K562 (cell line): ENCODE results near the gene RHPN2. TPM values are rescaled to one million over a fixed set of nuclear protein-coding genes. Genes with fewer than 3 reads are reported as not detected.

Source experiments
- BRF2 ChIP-seq: IDR thresholded peaks from 3 replicates; pipeline ENCODE4 v1.6.1; 2011; ENCODE audit warnings: borderline replicate concordance, mild to moderate bottlenecking; ENCODE audit not compliant: insufficient read length, insufficient read depth
- CREB3L1 ChIP-seq: fragments of 450-650 bp; IDR thresholded peaks from 2 replicates; pipeline ENCODE4 v1.6.1; 2014; ENCODE audit warnings: low read depth, mild to moderate bottlenecking, moderate library complexity, borderline replicate concordance
- CREB5 ChIP-seq: fragments of 250-450 bp; sonication (Bioruptor Pico); IDR thresholded peaks from 2 replicates; pipeline ENCODE4 v1.5.0; 2020; ENCODE audit warnings: mild to moderate bottlenecking
- E2F8 ChIP-seq: fragments of 450-650 bp; IDR thresholded peaks from 2 replicates; pipeline ENCODE4 v1.7.1; 2018; ENCODE audit warnings: mild to moderate bottlenecking, low read depth; ENCODE audit not compliant: partially characterized antibody
- GTF2A2 ChIP-seq: IDR thresholded peaks from 2 replicates; pipeline ENCODE4 v1.6.1; 2016; ENCODE audit warnings: mild to moderate bottlenecking, missing genetic modification characterization, missing compliant biosample characterization
- MBD2 ChIP-seq: sonication (generic); IDR thresholded peaks from 2 replicates; pipeline ENCODE4 v1.6.1; 2016; ENCODE audit warnings: low read depth, borderline replicate concordance
- MTA3 ChIP-seq: fragments of 450-650 bp; formaldehyde crosslinking; IDR thresholded peaks from 2 replicates; pipeline ENCODE4 v1.6.1; 2017; ENCODE audit warnings: mild to moderate bottlenecking, borderline replicate concordance
- MYBL2 ChIP-seq, 2 experiments: fragments of 450-650 bp in 1 of 2; sonication (generic) in 1 of 2; formaldehyde crosslinking in 1 of 2; IDR thresholded peaks; 2 replicates each; pipeline versions ENCODE4 v1.6.1 to v1.8.1; 2017 to 2022; ENCODE audit warnings: borderline replicate concordance in 1 of 2, inconsistent platforms in 1 of 2, low read depth in 1 of 2, mild to moderate bottlenecking in 1 of 2, missing genetic modification reagents in 1 of 2, moderate library complexity in 1 of 2
- NFATC3 ChIP-seq: fragments of 450-650 bp; IDR thresholded peaks from 2 replicates; pipeline ENCODE4 v1.6.1; 2017; ENCODE audit warnings: mild to moderate bottlenecking
- NR3C1 ChIP-seq: sonication (generic); formaldehyde crosslinking; IDR thresholded peaks from 2 replicates; pipeline ENCODE4 v1.8.1; 2022; ENCODE audit warnings: missing genetic modification reagents
- NRF1 ChIP-seq, 2 experiments: fragments of 450-650 bp; IDR thresholded peaks in 1 of 2; conservative IDR thresholded peaks in 1 of 2; 2 replicates each; pipeline ENCODE4 v1.6.1; 2014; ENCODE audit warnings: mild to moderate bottlenecking in 2 of 2
- PCBP2 ChIP-seq: fragments of 200-400 bp; formaldehyde crosslinking; IDR thresholded peaks from 2 replicates; pipeline ENCODE4 v1.6.1; 2018; ENCODE audit warnings: low read length, low read depth, mild to moderate bottlenecking, moderate library complexity; ENCODE audit not compliant: poor library complexity, severe bottlenecking
- POLR2B ChIP-seq: fragments of 450-650 bp; IDR thresholded peaks from 2 replicates; pipeline ENCODE4 v1.6.1; 2018; ENCODE audit warnings: low read depth; ENCODE audit not compliant: partially characterized antibody
- TEAD4 ChIP-seq, 2 experiments: sonication (generic) in 1 of 2; formaldehyde crosslinking in 1 of 2; IDR thresholded peaks; 2 replicates each; pipeline versions ENCODE4 v1.6.1 to v1.8.0; 2012 to 2022; ENCODE audit warnings: borderline replicate concordance in 1 of 2, inconsistent platforms in 1 of 2, low read length in 1 of 2, mild to moderate bottlenecking in 1 of 2, missing genetic modification reagents in 1 of 2
- ZNF764 ChIP-seq: fragments of 250-450 bp; sonication (Bioruptor Pico); IDR thresholded peaks from 2 replicates; pipeline ENCODE4 v1.4.0; 2020; ENCODE audit warnings: low read depth, mild to moderate bottlenecking, moderate library complexity
- polyA plus RNA-seq, 8 experiments: library from polyadenylated mRNA; depleted of rRNA in 4 of 8; stranded (reverse) in 5 of 8; unstranded in 3 of 8; fragments of >200 nt; fragmentation: Nextera tagmentation in 2 of 8; fragmentation: Illumina TruSeq in 1 of 8; extraction: Ambion mirVana in 2 of 8; extraction: Trizol in 1 of 8; gene quantifications; 2 replicates each; pipeline versions ENCODE4 v1.2.1 to v1.2.3, GENCODE V29; 2011 to 2014; ENCODE audit warnings: inconsistent platforms in 1 of 8, missing spikeins in 1 of 8
- total RNA-seq, 7 experiments: library from RNA; depleted of rRNA in 6 of 7; stranded (reverse); fragments of >200 nt in 6 of 7; fragmentation: Illumina TruSeq in 2 of 7; extraction: Trizol in 2 of 7; gene quantifications; 2 replicates each; pipeline versions ENCODE4 v1.2.1 to v1.2.3, GENCODE V29; 2011 to 2021; ENCODE audit warnings: low replicate concordance in 1 of 7

Gene RHPN2
- total and polyA plus RNA-seq, 9 of the 15 experiments (the other 6 are each of a cell fraction or from before 2014, with no cell fraction given) = 0.63 to 9.9 (median 3.2) TPM

GRCh38 chr19:32971715-32972540 lies 92.8 kb downstream of the RHPN2 start, which contains the start of the genes CEP89 and FAAP24 (continued):
- TF ChIP-seq E2F8 (peak; percentile 83), MBD2 (peak; percentile 99), NR3C1 (CRISPR knock-in tag) (no peak), CREB3L1 (peak; percentile 49), POLR2B (peak; percentile 68), CREB5 (CRISPR knock-in tag) (no peak), NRF1 (conservative IDR thresholded peaks at IDR 0.05 in 1 of 2, IDR thresholded peaks at IDR 0.05 in 1 of 2) (peak; percentile 56 to 65; a peak in 3 of 4 replicates), MYBL2 (IDR thresholded peaks at IDR 0.05; ENCODE audit: low read depth) (peak; percentile 72; the same call in 1 of the 2 replicates), MYBL2 (CRISPR knock-in tag; IDR thresholded peaks at IDR 0.05; ENCODE audit: borderline replicate concordance) (no peak), MTA3 (peak; percentile 72; the same call in 1 of the 2 replicates), TEAD4 (IDR thresholded peaks at IDR 0.05; ENCODE audit: low read length) (no peak), TEAD4 (CRISPR knock-in tag; IDR thresholded peaks at IDR 0.05; ENCODE audit: borderline replicate concordance) (no peak), NFATC3 (no peak), BRF2 (no peak), GTF2A2 (tag) (no peak), PCBP2 (no peak), ZNF764 (CRISPR knock-in tag) (no peak)
